Medulla oblongata (tissue), 1 donor: ENCODE data around the gene PLAAT5.
"Not testable (repeated sequence)": the region's sequence is repeated elsewhere in the genome, so short reads cannot be mapped to it uniquely, and the experiment has no call there.

Experiments
- DNase-seq: peaks from one replicate; pipeline ENCODE4 v3.0.0-alpha.2; 2015; ENCODE audit errors: extremely low spot score

PLAAT5 gene

GRCh38 chr11:63480039-63480438, 10.9 kb downstream of the PLAAT5 start:
- DNase-seq = no peak

DNA sequence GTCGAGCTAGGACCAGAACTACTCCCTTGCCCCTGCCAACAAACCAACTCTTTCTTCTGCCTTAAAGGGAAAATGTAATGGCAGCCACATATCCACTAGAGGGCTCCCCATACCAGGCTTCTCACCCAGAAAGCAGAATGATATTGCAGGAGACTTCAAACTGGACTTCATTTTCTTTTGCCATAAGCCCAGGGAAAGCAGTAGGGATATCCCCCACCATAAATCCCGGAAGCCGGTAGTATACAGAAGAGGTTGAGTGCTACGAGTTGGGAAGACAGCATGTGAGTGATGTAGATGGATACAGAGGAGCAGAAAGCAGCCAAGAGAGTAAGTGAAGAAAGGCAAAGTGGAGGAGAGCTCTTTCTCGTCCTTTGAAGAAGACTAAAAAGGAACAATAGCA, 12.1 kb downstream of the PLAAT5 start:
- peak; percentile 93 for DNase-seq

DNA sequence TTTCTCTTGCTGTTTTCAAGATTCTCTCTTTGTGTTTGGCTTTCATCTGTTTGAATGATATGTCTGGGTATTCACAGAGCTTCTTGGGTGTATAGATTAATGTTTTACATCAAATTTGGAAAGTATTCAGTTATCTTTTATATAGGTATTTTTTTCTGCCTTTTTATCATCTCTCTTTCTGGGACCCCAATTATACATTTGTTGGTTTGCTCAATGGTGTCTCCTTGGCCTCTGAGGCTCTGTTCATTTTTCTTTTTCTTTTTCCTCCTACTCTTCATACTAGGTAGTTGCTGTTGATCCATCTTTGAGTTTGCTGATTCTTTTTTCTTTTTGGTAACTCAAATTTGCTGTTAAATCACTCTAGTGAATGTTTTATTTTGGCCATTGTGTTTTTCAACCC, 14.3 kb downstream of the PLAAT5 start:
- DNase-seq = no peak

DNA sequence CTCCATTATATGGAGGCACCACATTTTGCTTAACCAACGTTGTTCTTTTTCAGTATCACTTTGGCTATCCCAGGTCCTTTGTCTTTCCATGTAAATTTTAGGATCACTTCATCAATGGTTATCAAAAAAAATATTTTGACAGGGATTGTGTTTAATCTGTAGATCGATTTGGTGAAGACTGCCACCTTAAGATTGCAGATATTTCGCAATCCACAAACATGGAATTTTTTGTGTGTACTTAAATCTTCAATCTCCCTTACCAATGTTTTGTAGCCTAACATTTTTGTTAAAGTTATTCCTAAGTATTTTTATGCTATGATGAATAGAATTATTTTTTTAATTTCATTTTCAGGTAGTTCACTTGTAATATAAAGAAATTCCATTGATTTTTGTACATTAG, 18.6 kb downstream of the PLAAT5 start:
- no peak for DNase-seq

- DNase-seq = no peak
These were observed 20.7 kb downstream of the PLAAT5 start for GRCh38 chr11:63470311-63470710.

DNA sequence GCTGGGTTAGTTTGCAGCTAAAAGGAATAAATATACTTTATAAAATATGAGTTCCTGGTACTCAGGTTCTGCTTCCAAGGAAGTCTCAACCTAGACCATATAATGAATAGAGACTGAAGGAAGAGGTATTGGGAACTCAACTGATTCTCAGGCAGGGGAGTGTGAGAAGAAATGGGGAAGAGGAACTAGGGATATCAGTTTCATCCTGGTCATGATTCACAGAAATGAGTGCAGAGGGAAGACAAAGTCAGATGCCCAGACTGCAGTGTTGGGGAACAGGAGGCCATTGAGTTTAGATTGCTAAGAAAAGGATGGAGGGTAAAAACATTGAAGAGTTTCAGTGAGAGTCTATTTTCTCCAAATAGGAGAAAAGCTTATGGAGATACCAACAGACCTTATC, 28.8 kb downstream of the PLAAT5 start:
- peak; percentile 44 for DNase-seq

DNA sequence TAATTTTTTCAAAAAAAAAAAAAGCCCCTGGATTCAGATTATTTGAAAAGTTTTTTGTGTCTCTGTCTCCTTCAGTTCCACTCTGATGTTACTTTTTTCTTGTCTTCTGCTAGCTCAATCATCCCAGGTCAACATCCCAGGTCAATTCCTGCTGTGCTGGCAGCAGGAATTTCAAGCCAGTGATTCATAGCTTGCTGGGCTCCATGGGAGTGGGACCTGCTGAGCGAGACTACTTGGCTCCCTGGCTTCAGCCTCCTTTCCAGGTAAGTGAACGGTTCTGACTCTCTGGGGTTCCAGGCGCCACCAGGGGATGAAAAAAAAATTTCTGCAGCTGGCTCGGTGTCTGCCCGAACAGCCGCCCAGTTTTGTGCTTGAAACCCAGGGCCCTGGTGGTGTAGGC, 31.4 kb downstream of the PLAAT5 start:
- DNase-seq = no peak

DNA sequence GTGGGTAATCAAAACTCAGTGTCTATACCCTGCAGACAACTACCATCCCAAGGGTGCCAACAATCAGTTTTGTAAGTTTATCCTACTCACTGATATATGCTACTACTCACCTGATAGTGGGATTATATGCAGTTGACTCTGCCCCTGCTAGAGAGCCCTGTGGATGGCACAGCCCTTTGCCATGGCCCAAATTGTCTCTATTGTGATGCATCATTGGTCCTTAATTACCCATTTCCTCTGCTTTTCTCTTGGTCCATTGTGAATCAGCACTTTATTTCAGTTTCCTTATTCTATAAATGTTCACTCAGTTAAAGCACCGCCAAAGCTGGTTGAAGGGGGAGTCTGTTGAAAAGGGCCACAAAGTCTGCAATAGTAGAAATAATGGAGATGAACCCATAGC, 42.3 kb downstream of the PLAAT5 start:
- DNase-seq = no peak

- DNase-seq = no peak
These were observed 45.2 kb downstream of the PLAAT5 start for GRCh38 chr11:63445720-63446119.

- DNase-seq = no peak
These were observed 45.8 kb downstream of the PLAAT5 start for GRCh38 chr11:63445118-63445517.

DNA sequence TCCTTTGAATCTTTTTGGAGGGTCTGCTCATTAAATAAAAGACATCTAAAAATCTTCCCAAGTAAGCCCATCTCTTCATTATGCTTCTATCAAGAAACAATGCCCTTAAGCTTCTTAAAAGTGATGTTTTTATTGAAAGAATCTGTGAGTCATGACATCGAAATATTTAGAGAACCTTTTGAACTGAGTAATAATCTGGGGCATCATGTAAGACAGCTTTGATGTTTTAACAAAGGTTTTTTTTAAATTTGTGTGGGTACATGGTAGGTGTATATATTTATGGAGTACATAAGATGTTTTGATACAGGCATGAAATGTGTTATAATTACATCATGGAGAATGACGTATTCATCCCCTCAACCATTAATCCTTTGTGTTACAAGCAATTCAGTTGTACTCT, 46.8 kb downstream of the PLAAT5 start:
- no peak for DNase-seq

DNA sequence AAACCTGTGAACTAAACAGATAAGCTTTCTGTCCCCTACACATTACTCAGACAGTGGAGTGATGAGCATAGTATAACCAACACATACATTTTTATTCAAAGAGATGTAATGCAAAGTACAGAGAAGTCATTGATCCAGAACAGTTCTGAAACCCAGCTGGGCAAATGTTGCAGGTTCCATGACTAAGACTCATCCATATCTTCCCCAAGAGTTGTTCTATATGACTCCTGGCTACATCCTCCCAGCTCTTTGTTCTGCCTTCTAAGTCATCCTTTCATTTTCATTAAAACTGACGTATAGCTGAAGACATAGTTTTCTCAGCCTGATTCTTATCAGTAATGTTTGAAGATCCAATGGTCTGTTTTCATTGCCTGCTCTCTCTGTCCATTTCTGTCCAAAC, 47.3 kb downstream of the PLAAT5 start:
- DNase-seq = no peak

DNA sequence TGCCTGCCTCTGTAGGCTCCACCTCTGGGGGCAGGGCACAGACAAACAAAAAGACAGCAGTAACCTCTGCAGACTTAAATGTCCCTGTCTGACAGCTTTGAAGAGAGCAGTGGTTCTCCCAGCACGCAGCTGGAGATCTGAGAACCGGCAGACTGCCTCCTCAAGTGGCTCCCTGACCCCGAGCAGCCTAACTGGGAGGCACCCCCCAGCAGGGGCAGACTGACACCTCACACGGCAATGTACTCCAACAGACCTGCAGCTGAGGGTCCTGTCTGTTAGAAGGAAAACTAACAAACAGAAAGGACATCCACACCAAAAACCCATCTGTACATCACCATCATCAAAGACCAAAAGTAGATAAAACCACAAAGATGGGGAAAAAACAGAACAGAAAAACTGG, 55.1 kb downstream of the PLAAT5 start:
- not testable (repeated sequence) for DNase-seq

GRCh38 chr11:63435351-63435750, 55.6 kb downstream of the PLAAT5 start:
- DNase-seq = not testable (repeated sequence)

GRCh38 chr11:63430731-63431130, 60.2 kb downstream of the PLAAT5 start:
- DNase-seq = not testable (repeated sequence)

DNA sequence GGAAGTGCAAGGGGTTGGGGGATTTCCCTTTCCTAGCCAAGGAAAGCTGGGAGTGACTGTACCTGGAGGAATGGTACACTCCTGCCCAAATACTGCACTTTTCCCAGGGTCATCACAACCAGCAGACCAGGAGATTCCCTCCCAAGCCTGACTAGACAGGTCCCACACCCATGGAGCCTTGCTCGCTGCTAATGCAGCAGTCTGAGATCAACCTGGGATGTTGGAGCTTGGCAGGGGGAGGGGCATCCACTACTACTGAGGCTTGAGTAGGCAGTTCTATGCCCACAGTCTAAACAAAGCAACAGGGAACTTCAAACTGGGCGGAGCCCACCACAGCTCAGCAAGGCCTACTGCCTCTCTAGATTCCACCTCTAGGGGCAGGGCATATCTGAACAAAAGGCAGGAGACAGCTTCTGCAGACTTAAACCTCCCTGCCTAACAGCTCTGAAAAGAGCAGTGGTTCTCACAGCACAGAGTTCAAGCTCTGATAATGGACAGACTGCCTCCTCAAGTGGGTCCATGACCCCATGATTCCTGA, 62.9 kb downstream of the PLAAT5 start:
- no peak for DNase-seq

DNA sequence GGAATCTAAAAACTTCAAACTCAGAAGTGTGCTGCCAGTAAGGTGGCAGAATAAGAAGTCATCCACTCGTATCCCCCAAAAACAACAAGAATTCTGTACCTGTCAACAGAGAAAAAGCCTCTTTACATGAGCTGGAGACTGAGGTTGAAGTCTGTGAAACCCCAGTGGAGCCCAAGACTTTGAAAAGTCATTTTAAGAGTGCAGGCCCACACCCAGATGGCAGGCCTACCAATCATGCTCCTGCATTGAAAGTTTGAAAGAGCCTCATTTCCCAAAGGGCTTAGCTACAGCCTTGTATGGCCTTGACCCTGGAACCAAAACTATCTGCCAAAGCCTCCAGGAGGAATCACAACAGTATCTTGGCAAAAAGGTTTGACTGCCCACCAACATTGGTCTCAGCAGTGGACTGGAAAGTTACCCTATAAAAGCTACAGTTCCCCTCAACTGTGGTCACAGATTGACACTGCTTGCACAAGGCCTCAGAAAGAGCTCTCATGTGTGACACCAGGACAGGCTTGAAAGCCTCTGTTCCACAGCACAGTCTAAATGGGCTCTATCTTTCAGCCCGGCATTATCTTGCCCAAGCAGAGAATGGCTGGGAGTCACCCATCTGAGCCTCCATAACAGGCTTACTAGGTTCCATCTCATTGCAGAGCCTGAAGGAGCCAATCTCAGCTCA, 73.7 kb downstream of the PLAAT5 start:
- DNase-seq = no peak
